KMS-11 (cell line): ENCODE measurements around the gene MYOCD.

Source experiments
- H2AFZ ChIP-seq: fragments of 200-600 bp; sonication (generic); 2 replicates; pipeline ENCODE4 v1.6.1; 2016; ENCODE audit warnings: antibody characterized with exemption, mixed run types, low read depth
- H3K27ac ChIP-seq: fragments of 200-600 bp; sonication (generic); 2 replicates; pipeline ENCODE4 v1.6.1; 2016; ENCODE audit warnings: mild to moderate bottlenecking, mixed run types
- H3K27me3 ChIP-seq: fragments of 200-600 bp; sonication (generic); 2 replicates; pipeline ENCODE4 v1.6.1; 2017; ENCODE audit warnings: mild to moderate bottlenecking, low read depth, mixed run types, moderate library complexity; ENCODE audit not compliant: insufficient read depth
- H3K36me3 ChIP-seq: fragments of 200-600 bp; sonication (generic); 2 replicates; pipeline ENCODE4 v1.6.1; 2017; ENCODE audit warnings: mild to moderate bottlenecking, mixed run types; ENCODE audit not compliant: insufficient read depth
- H3K4me1 ChIP-seq: fragments of 200-600 bp; sonication (generic); 2 replicates; pipeline ENCODE4 v1.6.1; 2016; ENCODE audit warnings: mild to moderate bottlenecking, low read depth, mixed run types; ENCODE audit not compliant: poor library complexity, severe bottlenecking
- H3K4me2 ChIP-seq: fragments of 200-600 bp; sonication (generic); 2 replicates; pipeline ENCODE4 v1.7.0; 2016; ENCODE audit warnings: mild to moderate bottlenecking, mixed run types
- H3K4me3 ChIP-seq: fragments of 200-600 bp; sonication (generic); IDR thresholded peaks from 2 replicates; pipeline ENCODE4 v1.6.1; 2017; ENCODE audit warnings: low read depth, low read length, mixed read lengths; ENCODE audit not compliant: insufficient read depth
- H3K79me2 ChIP-seq: fragments of 200-600 bp; sonication (generic); 2 replicates; pipeline ENCODE4 v1.6.1; 2016; ENCODE audit warnings: low read depth, mixed run types; ENCODE audit not compliant: insufficient read depth
- H3K9ac ChIP-seq: fragments of 200-600 bp; sonication (generic); 2 replicates; pipeline ENCODE4 v1.6.1; 2016; ENCODE audit warnings: mild to moderate bottlenecking, mixed run types
- H4K20me1 ChIP-seq: fragments of 200-600 bp; sonication (generic); 2 replicates; pipeline ENCODE4 v1.6.1; 2016; ENCODE audit warnings: mild to moderate bottlenecking, mixed run types; ENCODE audit not compliant: insufficient read depth
- CTCF ChIP-seq: fragments of 200-600 bp; sonication (generic); conservative IDR thresholded peaks from 2 replicates; pipeline ENCODE4 v1.6.1; 2017; ENCODE audit warnings: low read depth, mild to moderate bottlenecking, antibody characterized with exemption, low read length, moderate library complexity, mixed read lengths

Gene MYOCD

GRCh38 chr17:12744298-12744697, 78.6 kb downstream of the MYOCD start:
- H4K20me1 ChIP-seq = no peaks in the 10 kb centered on the region

GRCh38 chr17:12744786-12745185, 79.1 kb downstream of the MYOCD start:
- H3K4me2 ChIP-seq = no peak overlapping the region
- H3K79me2 ChIP-seq = no peaks in the 10 kb centered on the region
- no peak overlapping the region for H3K9ac ChIP-seq
- H3K4me3 ChIP-seq = no peak overlapping the region
- H3K4me1 ChIP-seq = no peaks in the 10 kb centered on the region
- no peak for TF ChIP-seq CTCF
- H3K27ac ChIP-seq = no peak overlapping the region
- H3K27me3 ChIP-seq = no peaks in the 10 kb centered on the region
- no peaks in the 10 kb centered on the region for H3K36me3 ChIP-seq
- no peaks in the 10 kb centered on the region for H4K20me1 ChIP-seq
- H2AFZ ChIP-seq = no peak overlapping the region

More at GRCh38 chr17:12744298-12744697, 78.6 kb downstream of the MYOCD start:
- H3K9ac ChIP-seq = no peak overlapping the region
- H3K27ac ChIP-seq = no peak overlapping the region
- H3K27me3 ChIP-seq = no peaks in the 10 kb centered on the region
- H2AFZ ChIP-seq = no peak overlapping the region
- no peaks in the 10 kb centered on the region for H3K4me1 ChIP-seq
- no peak overlapping the region for H3K4me2 ChIP-seq
- no peak for TF ChIP-seq CTCF
- H3K4me3 ChIP-seq = no peak overlapping the region
- no peaks in the 10 kb centered on the region for H3K36me3 ChIP-seq
- no peaks in the 10 kb centered on the region for H3K79me2 ChIP-seq

GRCh38 chr17:12745486-12745885, 79.8 kb downstream of the MYOCD start:
- H3K36me3 ChIP-seq = no peaks in the 10 kb centered on the region

GRCh38 chr17:12756786-12757185, 91.1 kb downstream of the MYOCD start:
- Histone ChIP-seq H2AFZ (no peak overlapping the region), H3K36me3 (no peaks in the 10 kb centered on the region), H3K79me2 (no peaks in the 10 kb centered on the region), H3K4me1 (no peaks in the 10 kb centered on the region), H3K4me3 (no peak overlapping the region), H3K4me2 (no peak overlapping the region), H3K27ac (no peak overlapping the region), H3K27me3 (no peaks in the 10 kb centered on the region), H3K9ac (no peak overlapping the region), H4K20me1 (no peaks in the 10 kb centered on the region)
- TF ChIP-seq CTCF = no peak

More at GRCh38 chr17:12745486-12745885, 79.8 kb downstream of the MYOCD start:
- Histone ChIP-seq H3K9ac (no peak overlapping the region), H4K20me1 (no peaks in the 10 kb centered on the region), H2AFZ (no peak overlapping the region), H3K27me3 (no peaks in the 10 kb centered on the region), H3K4me1 (no peaks in the 10 kb centered on the region), H3K79me2 (no peaks in the 10 kb centered on the region), H3K4me3 (no peak overlapping the region), H3K27ac (no peak overlapping the region), H3K4me2 (no peak overlapping the region)
- TF ChIP-seq CTCF = no peak

GRCh38 chr17:12759090-12759489, 93.4 kb downstream of the MYOCD start:
- no peak overlapping the region for H3K9ac ChIP-seq
- H3K27ac ChIP-seq = no peak overlapping the region
- no peak overlapping the region for H2AFZ ChIP-seq
- no peaks in the 10 kb centered on the region for H4K20me1 ChIP-seq
- no peaks in the 10 kb centered on the region for H3K4me1 ChIP-seq
- H3K36me3 ChIP-seq = no peaks in the 10 kb centered on the region
- H3K4me2 ChIP-seq = no peak overlapping the region
- no peak for TF ChIP-seq CTCF
- no peaks in the 10 kb centered on the region for H3K79me2 ChIP-seq
- no peak overlapping the region for H3K4me3 ChIP-seq
- H3K27me3 ChIP-seq = no peaks in the 10 kb centered on the region
